Neural crest cell (in vitro differentiated cells): Measurements from ENCODE around the gene BGN. TPM values are rescaled to one million over a fixed set of nuclear protein-coding genes. Genes with fewer than 3 reads are reported as not detected.
A peak's percentile ranks its signal among the peaks of the same experiment; 100 is the strongest.

Experiments used
- DNase-seq: peaks from one replicate; pipeline ENCODE4 v3.0.0; 2021; ENCODE audit warnings: low read depth, mixed read lengths, low spot score
- H3K27ac Mint-ChIP-seq: one replicate; pipeline ENCODE4 v1.8.0; 2021; ENCODE audit warnings: mild to moderate bottlenecking, mixed read lengths; ENCODE audit not compliant: unreplicated experiment
- H3K27me3 Mint-ChIP-seq: 2 replicates; pipeline ENCODE4 v1.8.0; 2021; ENCODE audit warnings: low read depth, mild to moderate bottlenecking, mixed read lengths
- H3K36me3 Mint-ChIP-seq: 2 replicates; pipeline ENCODE4 v1.8.0; 2021; ENCODE audit warnings: low read depth, mild to moderate bottlenecking, mixed read lengths
- H3K4me1 Mint-ChIP-seq: 2 replicates; pipeline ENCODE4 v1.8.0; 2021; ENCODE audit warnings: mixed read lengths
- H3K4me3 Mint-ChIP-seq: one replicate; pipeline ENCODE4 v1.8.0; 2021; ENCODE audit warnings: mild to moderate bottlenecking, mixed read lengths
- H3K9me3 Mint-ChIP-seq: 2 replicates; pipeline ENCODE4 v1.8.0; 2021; ENCODE audit warnings: mixed read lengths
- total RNA-seq: library from RNA; stranded (reverse); gene quantifications from 2 replicates; pipeline ENCODE4 v1.2.1, GENCODE V29; 2021
- TF ChIP-seq, protein P1 (sequence below): fragments of 200-600 bp; sonication (generic); conservative IDR thresholded peaks from 2 replicates; pipeline ENCODE4 v1.5.0; 2021; ENCODE audit warnings: antibody characterized with exemption, mild to moderate bottlenecking

Gene BGN
- total RNA-seq, 1 donor from 2014 or later: 80.6 TPM

- Mint-ChIP-seq H3K27ac (peak overlapping the region; percentile 84), H3K9me3 (no peaks in the 10 kb centered on the region), H3K27me3 (peaks cover 24% of the 10 kb centered on the region), H3K36me3 (peaks cover 4% of the 10 kb centered on the region), H3K4me1 (no peaks in the 10 kb centered on the region), H3K4me3 (no peak overlapping the region)
- TF ChIP-seq, protein P1, sequence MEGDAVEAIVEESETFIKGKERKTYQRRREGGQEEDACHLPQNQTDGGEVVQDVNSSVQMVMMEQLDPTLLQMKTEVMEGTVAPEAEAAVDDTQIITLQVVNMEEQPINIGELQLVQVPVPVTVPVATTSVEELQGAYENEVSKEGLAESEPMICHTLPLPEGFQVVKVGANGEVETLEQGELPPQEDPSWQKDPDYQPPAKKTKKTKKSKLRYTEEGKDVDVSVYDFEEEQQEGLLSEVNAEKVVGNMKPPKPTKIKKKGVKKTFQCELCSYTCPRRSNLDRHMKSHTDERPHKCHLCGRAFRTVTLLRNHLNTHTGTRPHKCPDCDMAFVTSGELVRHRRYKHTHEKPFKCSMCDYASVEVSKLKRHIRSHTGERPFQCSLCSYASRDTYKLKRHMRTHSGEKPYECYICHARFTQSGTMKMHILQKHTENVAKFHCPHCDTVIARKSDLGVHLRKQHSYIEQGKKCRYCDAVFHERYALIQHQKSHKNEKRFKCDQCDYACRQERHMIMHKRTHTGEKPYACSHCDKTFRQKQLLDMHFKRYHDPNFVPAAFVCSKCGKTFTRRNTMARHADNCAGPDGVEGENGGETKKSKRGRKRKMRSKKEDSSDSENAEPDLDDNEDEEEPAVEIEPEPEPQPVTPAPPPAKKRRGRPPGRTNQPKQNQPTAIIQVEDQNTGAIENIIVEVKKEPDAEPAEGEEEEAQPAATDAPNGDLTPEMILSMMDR: no peak
- no peak for DNase-seq
These were observed 17.2 kb downstream of the BGN start for GRCh38 chrX:153511784-153512500.

GRCh38 chrX:153512501-153512893 lies 17.7 kb downstream of the BGN start:
- H3K4me1 Mint-ChIP-seq: no peaks in the 10 kb centered on the region
- H3K36me3 Mint-ChIP-seq: peaks cover 4% of the 10 kb centered on the region
- H3K9me3 Mint-ChIP-seq: no peaks in the 10 kb centered on the region
- TF ChIP-seq, protein P1: no peak
- peaks cover 27% of the 10 kb centered on the region for H3K27me3 Mint-ChIP-seq
- H3K4me3 Mint-ChIP-seq: no peak overlapping the region
- DNase-seq: no peak
- no peak overlapping the region for H3K27ac Mint-ChIP-seq

- no peak for DNase-seq
- peaks cover 28% of the 10 kb centered on the region for H3K27me3 Mint-ChIP-seq
- peaks cover under 1% of the 10 kb centered on the region for H3K4me1 Mint-ChIP-seq
- no peak overlapping the region for H3K27ac Mint-ChIP-seq
- H3K4me3 Mint-ChIP-seq: no peak overlapping the region
- no peaks in the 10 kb centered on the region for H3K9me3 Mint-ChIP-seq
- TF ChIP-seq, protein P1: no peak
- H3K36me3 Mint-ChIP-seq: peaks cover 4% of the 10 kb centered on the region
These were observed 18.5 kb downstream of the BGN start for GRCh38 chrX:153513265-153513664.

DNA sequence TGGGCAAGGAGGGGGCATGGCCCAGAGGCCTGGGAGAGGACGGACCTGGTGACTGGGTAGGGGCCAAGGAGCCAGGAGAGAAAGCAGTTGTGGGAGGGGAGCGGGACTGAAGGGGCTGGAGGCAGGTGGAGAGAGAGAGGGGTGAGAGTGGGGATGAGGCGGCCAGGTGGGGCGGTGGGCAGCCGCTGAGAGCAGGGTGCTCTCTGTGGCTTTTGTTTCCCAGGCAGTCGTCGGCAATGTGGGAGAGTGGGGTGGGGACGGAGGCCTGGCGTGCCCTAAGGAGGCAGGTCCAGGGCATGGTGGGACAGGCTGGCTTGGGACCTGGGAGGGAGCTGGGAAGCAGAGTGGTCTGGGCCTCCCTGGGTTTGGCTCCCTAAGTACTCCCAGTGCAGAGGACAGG lies 19.5 kb downstream of the BGN start:
- TF ChIP-seq, protein P1: no peak
- H3K36me3 Mint-ChIP-seq: peaks cover 4% of the 10 kb centered on the region

GRCh38 chrX:153515435-153515834 lies 20.7 kb downstream of the BGN start:
- no peaks in the 10 kb centered on the region for H3K9me3 Mint-ChIP-seq
- no peak for DNase-seq
- peaks cover 4% of the 10 kb centered on the region for H3K36me3 Mint-ChIP-seq

More for the DNA sequence above, 19.5 kb downstream of the BGN start:
- H3K27me3 Mint-ChIP-seq: peaks cover 38% of the 10 kb centered on the region
- peaks cover 3% of the 10 kb centered on the region for H3K4me1 Mint-ChIP-seq
- no peaks in the 10 kb centered on the region for H3K9me3 Mint-ChIP-seq
- H3K4me3 Mint-ChIP-seq: no peak overlapping the region
- no peak for DNase-seq
- H3K27ac Mint-ChIP-seq: no peak overlapping the region

More at GRCh38 chrX:153515435-153515834, 20.7 kb downstream of the BGN start:
- TF ChIP-seq, protein P1: no peak
- H3K27ac Mint-ChIP-seq: no peak overlapping the region
- peaks cover 49% of the 10 kb centered on the region for H3K27me3 Mint-ChIP-seq
- no peak overlapping the region for H3K4me3 Mint-ChIP-seq
- peaks cover 3% of the 10 kb centered on the region for H3K4me1 Mint-ChIP-seq
